ENCODE measurements around the gene DGLUCY.

GRCh38 chr14:91088585-91089235 lies 25.2 kb upstream of the DGLUCY start:
- TF ChIP-seq EZH2phosphoT487 (IDR thresholded peaks at IDR 0.05; ENCODE audit: borderline replicate concordance) (no peak), CTCF (conservative IDR thresholded peaks at IDR 0.05; ENCODE audit: low read length) (no peak)
